Measurements from ENCODE around the gene EMP3.
A peak's percentile ranks its signal among the peaks of the same experiment; 100 is the strongest.

EMP3 gene

DNA sequence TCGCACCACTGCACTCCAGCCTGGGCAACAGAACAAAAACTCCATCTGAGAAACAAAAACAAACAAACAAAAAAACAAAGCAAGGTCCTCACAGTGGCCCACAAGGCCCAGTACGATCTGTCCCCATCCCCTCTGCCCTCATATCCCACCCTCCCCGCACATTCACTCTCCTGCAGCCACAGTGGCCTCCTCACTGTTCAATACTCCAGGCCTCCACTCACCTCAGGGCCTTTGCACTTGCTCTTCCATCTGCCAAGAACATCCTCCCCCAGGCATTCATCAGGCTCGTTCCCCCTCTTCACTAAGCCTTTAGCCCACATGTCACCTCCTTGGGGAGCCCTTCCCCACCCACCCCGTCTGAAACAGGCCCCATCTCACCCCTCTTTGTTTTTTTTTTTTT, 33.8 kb downstream of the EMP3 start:
- H3K36me3 ChIP-seq (replicated peaks; ENCODE audit: low read depth, low read length): peaks cover 7% of the 10 kb centered on the region
- no peak for TF ChIP-seq EZH2phosphoT487 (IDR thresholded peaks at IDR 0.05; ENCODE audit: low read depth)
- TF ChIP-seq, protein P1, sequence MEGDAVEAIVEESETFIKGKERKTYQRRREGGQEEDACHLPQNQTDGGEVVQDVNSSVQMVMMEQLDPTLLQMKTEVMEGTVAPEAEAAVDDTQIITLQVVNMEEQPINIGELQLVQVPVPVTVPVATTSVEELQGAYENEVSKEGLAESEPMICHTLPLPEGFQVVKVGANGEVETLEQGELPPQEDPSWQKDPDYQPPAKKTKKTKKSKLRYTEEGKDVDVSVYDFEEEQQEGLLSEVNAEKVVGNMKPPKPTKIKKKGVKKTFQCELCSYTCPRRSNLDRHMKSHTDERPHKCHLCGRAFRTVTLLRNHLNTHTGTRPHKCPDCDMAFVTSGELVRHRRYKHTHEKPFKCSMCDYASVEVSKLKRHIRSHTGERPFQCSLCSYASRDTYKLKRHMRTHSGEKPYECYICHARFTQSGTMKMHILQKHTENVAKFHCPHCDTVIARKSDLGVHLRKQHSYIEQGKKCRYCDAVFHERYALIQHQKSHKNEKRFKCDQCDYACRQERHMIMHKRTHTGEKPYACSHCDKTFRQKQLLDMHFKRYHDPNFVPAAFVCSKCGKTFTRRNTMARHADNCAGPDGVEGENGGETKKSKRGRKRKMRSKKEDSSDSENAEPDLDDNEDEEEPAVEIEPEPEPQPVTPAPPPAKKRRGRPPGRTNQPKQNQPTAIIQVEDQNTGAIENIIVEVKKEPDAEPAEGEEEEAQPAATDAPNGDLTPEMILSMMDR (IDR thresholded peaks at IDR 0.05; ENCODE audit: low read depth, low read length): no peak
- H3K27me3 ChIP-seq (ENCODE audit: low read depth, low read length): no peaks in the 10 kb centered on the region
- H3K9me3 ChIP-seq (ENCODE audit: insufficient read depth, low read length): no peaks in the 10 kb centered on the region
- H3K4me2 ChIP-seq (ENCODE audit: low read length): no peak overlapping the region
- no peaks in the 10 kb centered on the region for H4K20me1 ChIP-seq (ENCODE audit: insufficient read depth, low read length)
- H2AFZ ChIP-seq (ENCODE audit: low read depth, low read length): no peak overlapping the region
- H3K9ac ChIP-seq (ENCODE audit: low read length): no peak overlapping the region
- no peaks in the 10 kb centered on the region for H3K79me2 ChIP-seq (ENCODE audit: low read length)
- peaks cover 5% of the 10 kb centered on the region for H3K4me1 ChIP-seq (ENCODE audit: low read length)
- no peak overlapping the region for H3K27ac ChIP-seq (ENCODE audit: low read length)
- no peak overlapping the region for H3K4me3 ChIP-seq (ENCODE audit: low read length)

DNA sequence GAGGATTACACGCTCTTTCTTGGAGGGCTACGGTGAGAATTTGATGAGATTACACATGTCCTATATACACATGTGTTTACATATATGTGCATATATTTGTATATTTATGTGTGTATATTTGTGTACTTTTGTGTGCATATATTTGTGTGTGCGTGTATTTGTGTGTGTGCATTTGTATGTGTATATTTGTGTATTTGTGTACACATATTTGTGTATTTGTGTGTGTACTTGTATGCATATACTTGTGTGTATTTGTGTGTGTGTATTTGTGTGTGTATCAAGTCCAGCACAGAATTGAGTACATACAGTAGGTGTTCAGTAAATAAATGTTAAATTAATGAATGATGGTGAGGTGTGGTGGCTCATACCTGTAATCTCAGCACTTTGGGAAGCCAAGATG, 36.6 kb downstream of the EMP3 start:
- peaks cover 7% of the 10 kb centered on the region for H3K36me3 ChIP-seq (replicated peaks; ENCODE audit: low read depth, low read length)
- no peak for TF ChIP-seq EZH2phosphoT487 (IDR thresholded peaks at IDR 0.05; ENCODE audit: low read depth)
- H3K27ac ChIP-seq (ENCODE audit: low read length): no peak overlapping the region

DNA sequence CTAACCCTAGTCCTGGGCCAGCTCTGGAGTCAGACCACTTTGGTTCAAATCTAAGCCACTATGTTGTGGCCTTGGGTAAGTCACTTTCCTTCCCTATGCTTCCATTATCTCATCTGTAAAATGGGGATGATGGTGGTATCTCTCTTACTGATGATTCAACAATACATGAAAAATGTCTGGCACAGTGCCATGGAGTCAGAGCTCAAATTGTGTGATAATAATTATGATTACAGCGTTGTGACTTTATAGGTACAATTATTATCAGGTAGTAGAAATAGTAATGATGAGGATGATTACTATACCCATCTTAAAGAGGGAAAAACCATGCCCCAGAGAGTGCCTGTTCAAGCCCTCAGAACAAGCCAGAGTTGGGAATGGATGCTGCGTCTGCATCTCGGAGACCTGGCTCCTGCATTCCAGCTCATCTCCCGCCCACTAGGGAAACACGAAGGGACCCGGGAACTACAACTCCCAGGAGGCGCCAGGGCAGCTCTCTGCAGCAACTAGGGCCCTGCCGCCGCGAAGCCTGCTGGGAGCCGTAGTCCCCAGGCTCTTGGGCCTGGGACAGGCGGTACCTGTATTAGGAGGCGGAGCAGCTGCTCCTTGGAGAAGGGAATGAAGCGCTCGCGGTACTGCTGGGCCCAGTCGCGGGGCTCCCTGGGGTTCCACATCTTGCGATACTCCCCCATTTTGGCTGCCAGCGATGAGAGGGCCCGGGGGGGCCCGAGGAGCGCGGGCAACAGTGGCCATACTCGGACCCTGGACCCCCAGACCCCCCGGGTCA, 37.6 kb downstream of the EMP3 start:
- Histone ChIP-seq H3K27ac (ENCODE audit: low read length) (peak overlapping the region; percentile 85), H3K9ac (ENCODE audit: low read length) (peak overlapping the region; percentile 97), H3K79me2 (ENCODE audit: low read length) (no peaks in the 10 kb centered on the region), H3K9me3 (ENCODE audit: insufficient read depth, low read length) (no peaks in the 10 kb centered on the region), H3K4me1 (ENCODE audit: low read length) (peaks cover 13% of the 10 kb centered on the region), H3K36me3 (replicated peaks; ENCODE audit: low read depth, low read length) (peaks cover 4% of the 10 kb centered on the region), H4K20me1 (ENCODE audit: insufficient read depth, low read length) (no peaks in the 10 kb centered on the region), H3K4me3 (ENCODE audit: low read length) (peak overlapping the region; percentile 81), H2AFZ (ENCODE audit: low read depth, low read length) (peak overlapping the region; percentile 29), H3K27me3 (ENCODE audit: low read depth, low read length) (no peaks in the 10 kb centered on the region), H3K4me2 (ENCODE audit: low read length) (peak overlapping the region; percentile 83)
- TF ChIP-seq, protein P1 (IDR thresholded peaks at IDR 0.05; ENCODE audit: low read depth, low read length): no peak
- TF ChIP-seq EZH2phosphoT487 (IDR thresholded peaks at IDR 0.05; ENCODE audit: low read depth): no peak

More for the DNA sequence above, 36.6 kb downstream of the EMP3 start:
- no peak overlapping the region for H3K9ac ChIP-seq (ENCODE audit: low read length)
- no peak overlapping the region for H3K4me2 ChIP-seq (ENCODE audit: low read length)
- no peak overlapping the region for H3K4me3 ChIP-seq (ENCODE audit: low read length)
- H3K9me3 ChIP-seq (ENCODE audit: insufficient read depth, low read length): no peaks in the 10 kb centered on the region
- H2AFZ ChIP-seq (ENCODE audit: low read depth, low read length): no peak overlapping the region
- H3K4me1 ChIP-seq (ENCODE audit: low read length): peaks cover 13% of the 10 kb centered on the region
- H4K20me1 ChIP-seq (ENCODE audit: insufficient read depth, low read length): no peaks in the 10 kb centered on the region
- H3K79me2 ChIP-seq (ENCODE audit: low read length): no peaks in the 10 kb centered on the region
- H3K27me3 ChIP-seq (ENCODE audit: low read depth, low read length): no peaks in the 10 kb centered on the region

DNA sequence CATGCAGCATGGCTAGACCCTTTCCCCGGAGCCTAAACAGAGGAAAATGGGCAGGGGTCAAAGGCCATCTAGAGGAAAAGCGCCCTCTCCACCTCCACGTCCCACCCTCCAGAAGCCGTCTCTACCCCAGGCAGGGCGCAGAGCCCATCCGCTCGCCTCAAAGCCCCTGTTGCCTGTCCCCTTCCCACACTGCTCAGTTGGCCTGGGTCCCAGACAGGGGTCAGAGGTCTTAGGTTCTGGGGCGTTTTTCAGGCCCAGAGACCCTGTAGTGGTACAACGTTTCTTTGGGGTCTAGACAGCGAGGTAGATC, 38.1 kb downstream of the EMP3 start:
- Histone ChIP-seq H2AFZ (ENCODE audit: low read depth, low read length) (peak overlapping the region; percentile 29), H3K9ac (ENCODE audit: low read length) (peak overlapping the region; percentile 97), H3K36me3 (replicated peaks; ENCODE audit: low read depth, low read length) (peaks cover 4% of the 10 kb centered on the region), H3K4me2 (ENCODE audit: low read length) (peak overlapping the region; percentile 83), H4K20me1 (ENCODE audit: insufficient read depth, low read length) (no peaks in the 10 kb centered on the region), H3K4me1 (ENCODE audit: low read length) (peaks cover 13% of the 10 kb centered on the region), H3K9me3 (ENCODE audit: insufficient read depth, low read length) (no peaks in the 10 kb centered on the region), H3K79me2 (ENCODE audit: low read length) (no peaks in the 10 kb centered on the region), H3K4me3 (ENCODE audit: low read length) (peak overlapping the region; percentile 81), H3K27me3 (ENCODE audit: low read depth, low read length) (no peaks in the 10 kb centered on the region), H3K27ac (ENCODE audit: low read length) (peak overlapping the region; percentile 85)
- TF ChIP-seq, protein P1 (IDR thresholded peaks at IDR 0.05; ENCODE audit: low read depth, low read length): no peak
- TF ChIP-seq EZH2phosphoT487 (IDR thresholded peaks at IDR 0.05; ENCODE audit: low read depth): no peak

All from OCI-LY3 (cell line).